NCI-H187 treated with DMSO at 0.1 percent for 48 hours (cell line): Measurements from ENCODE around the gene TLR8.

ENCODE experiments used
- DNase-seq: peaks from one replicate; lab custom pipeline; 2025; lab: John Stamatoyannopoulos, UW

Gene TLR8

DNA sequence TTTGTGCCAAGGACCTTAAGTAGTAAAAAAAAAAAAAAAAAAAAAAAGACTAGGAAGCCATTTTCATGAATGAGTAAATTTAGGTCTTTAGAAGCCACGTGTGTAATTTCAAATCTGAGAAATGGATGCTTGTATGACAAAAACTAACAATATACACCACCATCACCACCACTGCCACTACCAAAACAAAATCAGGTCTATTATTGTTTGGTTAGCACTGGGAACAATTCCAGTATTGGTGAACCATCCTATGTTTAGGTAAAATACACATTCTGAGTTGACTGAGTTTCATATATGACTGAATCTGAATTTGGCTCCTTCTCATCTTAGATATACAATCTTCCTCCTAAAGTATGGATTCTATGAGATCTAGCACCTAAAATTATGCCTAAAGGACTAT, 59.7 kb downstream of the TLR8 start:
- DNase-seq, result no peak

DNA sequence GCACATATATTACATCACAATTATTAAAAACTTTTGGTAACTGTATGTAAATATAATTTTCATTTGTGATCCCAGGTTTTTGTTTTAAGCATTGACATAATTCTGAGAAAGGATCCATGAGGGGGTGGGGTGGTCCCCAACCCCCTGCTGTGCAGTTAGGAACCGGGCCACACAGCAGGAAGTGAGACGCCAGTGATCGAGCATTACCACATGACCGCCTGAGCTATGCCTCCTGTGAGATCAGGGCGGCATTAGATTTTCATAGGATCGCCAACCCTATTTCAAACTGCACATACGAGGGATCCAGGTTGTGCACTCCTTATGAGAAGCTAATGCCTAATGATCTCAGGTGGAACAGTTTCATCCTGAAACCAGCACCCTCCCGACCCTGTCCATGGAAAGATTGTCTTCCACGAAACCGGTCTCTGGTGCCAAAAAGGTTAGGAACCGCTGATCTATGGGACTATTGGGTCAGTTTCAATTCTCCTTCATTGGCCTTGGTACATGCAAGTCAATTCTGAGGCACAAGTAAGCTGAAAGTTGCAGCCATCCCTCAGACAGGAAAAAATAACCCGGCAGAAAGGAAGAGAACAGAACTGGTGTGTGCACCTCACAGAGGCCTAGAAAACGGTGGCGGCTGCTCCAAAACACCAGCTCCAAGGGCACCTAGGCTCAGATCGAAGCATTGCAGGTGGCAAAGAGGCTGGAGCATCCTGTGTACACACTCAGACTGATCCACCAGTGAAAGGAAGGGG, 61.5 kb downstream of the TLR8 start:
- no peak for DNase-seq

DNA sequence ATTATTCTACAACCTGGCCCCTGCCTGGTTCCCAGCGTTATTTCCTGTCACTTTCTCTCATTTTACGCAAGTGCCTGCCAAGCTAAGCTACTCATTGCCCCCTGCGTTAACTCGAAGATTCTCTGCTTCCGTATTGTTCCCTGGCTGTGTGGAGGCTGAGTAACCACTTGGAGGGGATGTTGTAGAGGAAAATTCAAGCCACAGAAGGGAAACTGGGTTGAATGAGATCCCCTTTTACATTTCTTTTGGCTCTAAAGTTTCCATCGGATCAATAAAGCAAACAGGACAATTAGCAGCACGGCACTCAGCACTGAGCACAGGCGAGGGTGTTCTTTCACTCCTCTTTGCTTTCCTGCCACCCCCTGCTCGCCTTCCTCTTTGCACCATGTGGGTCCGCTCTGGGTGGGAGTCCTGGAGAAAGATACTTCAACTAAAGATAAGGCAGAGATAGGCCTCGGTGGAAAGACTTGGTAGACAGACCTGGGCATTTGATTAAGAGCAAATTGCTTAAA, 64.3 kb downstream of the TLR8 start:
- DNase-seq, result no peak

DNA sequence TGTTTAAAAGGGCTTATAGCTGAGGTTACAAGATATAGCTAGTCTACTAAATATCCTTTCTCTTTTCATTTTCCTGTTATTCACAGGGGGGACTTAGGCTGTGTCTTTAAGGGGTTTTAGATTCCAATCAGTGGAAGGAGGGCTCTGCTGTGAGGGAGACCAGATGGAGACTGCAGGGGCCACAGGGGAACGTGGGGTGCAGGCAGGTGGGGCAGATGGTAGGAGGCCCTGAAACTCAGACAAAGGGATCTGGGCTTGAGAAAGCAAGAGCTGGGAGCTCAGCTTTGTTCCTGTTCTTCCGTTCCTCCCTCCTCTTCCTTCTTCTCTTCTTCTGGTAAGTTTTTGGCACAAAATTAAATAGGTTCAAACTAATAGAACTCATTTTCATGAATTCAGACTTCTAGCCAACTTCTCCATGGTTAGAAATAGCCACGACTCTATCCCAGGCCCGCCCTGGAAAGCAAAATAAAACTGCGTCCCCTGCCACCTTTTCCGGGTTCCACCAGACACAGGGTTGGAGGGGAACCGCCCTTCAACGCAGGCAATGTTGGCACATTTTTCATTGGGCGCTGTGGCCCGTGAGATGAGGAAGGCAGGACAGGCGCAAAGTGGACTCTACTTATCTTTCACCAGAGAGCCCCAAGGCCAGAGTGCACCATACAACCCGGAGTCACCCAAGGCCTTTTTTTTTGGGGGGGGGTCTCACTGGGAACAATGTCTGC, 65.0 kb downstream of the TLR8 start:
- no peak for DNase-seq

DNA sequence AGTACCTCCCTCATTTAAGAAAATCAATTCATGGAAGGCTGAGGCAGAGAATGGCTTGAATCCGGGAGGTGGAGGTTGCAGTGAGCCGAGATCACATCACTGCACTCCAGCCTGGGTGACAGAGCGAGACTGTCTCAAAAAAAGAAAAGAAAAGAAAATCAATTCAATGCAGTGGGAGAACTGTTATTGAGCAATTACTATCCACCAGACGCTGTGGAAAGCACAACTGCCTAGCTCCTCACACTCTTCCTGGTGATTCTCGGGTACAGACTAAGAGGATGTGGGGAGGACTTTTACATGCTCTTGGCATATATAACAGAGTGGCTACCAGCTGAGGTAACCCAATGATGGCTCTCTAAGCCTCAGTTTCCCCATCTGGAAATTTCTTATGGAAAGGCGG, 65.8 kb downstream of the TLR8 start:
- no peak for DNase-seq
